Measurements from ENCODE around the gene GATA5.
A peak's percentile ranks its signal among the peaks of the same experiment; 100 is the strongest.
"Not testable (repeated sequence)": the region's sequence is repeated elsewhere in the genome, so short reads cannot be mapped to it uniquely, and the experiment has no call there.

The GATA5 gene

DNA sequence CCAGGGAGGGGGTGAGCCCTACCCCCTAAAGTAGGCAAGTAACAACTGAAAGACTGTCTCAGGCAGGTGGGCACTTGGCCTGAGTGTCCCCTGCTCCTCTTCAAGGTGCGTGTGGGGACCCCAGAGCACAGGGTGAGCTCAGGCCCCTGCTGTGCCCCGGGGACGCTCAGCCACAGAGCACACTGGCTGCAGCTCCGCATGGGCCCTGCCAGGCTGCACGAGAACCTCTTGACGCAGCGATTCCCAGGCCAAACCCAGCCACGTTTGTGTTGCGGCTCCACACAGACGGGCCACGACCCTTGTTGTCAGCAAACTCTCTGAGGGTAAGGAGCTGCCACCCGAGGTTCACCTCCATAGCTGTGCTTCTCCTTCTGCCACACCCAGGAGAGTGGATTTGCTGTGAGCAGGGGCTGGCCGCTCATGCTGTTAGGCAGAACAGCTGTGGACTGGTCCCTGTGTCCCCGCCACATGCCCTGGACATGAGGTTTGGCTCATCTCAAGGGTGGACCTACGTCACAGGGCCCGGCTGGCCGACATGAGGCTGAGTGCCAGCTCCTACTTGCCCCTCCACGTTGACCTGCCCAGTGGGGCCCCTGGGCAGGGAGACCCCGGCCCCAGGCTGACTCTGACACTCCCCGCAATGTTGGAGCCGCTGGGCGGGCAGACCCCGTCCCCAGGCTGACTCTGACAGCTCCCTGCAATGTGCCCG is 29.7 kb upstream of the GATA5 start:
- DNase-seq (ENCODE audit: low spot score): no peak

DNA sequence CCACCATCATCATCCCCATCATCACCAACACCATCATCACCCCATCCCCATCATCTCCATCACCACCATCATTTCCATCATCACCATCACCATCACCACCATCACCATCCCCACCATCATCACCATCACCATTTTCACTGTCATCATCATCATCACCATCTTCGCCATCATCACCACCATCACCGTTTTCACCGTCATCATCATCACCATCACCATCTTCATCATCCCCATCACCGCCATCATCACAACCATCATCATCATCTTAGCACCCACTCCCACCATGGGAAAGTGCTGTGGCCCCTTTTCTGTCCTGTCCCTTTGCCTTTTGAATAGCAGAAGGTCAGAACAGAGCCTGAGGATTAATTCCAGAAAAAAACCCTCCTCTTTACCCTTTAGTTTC is 28.5 kb upstream of the GATA5 start:
- no peak for DNase-seq (ENCODE audit: low spot score)

DNA sequence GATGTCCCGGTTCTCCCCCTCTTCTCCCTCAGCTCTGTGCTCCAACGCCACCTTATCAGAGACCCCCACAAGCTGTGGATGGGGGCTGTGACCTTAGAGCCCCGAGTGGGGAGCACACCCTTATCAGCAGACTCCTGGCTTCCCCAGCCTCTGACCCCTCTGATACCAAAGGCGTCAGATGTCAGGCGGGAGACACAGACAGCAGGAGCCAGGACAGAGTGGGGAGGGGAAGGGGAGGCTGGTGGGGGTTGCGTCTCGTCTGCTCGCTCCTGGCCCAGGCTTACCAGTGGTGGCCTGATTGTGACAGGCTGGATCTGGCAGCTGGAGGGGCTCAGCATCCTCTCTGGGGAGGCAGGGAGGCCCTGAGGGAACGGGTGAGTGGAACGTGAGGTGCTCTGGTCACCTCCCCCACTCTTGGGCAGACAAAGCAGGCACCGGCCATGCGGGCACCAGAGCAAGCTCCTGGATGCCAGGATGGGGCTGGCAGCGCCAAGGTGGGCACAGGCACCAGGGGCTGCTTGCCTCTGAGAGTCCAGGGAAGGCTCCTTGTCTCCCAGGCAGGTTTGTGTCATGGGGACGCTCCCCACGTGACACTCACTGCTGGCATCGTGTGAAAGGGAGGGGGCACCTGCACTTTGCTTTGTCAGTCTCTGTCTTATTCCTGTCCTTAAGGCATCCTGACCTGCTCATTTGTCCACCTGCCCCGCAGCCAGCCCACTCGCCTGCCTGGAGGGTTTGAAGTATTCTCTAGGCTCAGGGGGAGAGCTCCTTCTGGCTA is 27.8 kb upstream of the GATA5 start:
- no peak for DNase-seq (ENCODE audit: low spot score)

DNA sequence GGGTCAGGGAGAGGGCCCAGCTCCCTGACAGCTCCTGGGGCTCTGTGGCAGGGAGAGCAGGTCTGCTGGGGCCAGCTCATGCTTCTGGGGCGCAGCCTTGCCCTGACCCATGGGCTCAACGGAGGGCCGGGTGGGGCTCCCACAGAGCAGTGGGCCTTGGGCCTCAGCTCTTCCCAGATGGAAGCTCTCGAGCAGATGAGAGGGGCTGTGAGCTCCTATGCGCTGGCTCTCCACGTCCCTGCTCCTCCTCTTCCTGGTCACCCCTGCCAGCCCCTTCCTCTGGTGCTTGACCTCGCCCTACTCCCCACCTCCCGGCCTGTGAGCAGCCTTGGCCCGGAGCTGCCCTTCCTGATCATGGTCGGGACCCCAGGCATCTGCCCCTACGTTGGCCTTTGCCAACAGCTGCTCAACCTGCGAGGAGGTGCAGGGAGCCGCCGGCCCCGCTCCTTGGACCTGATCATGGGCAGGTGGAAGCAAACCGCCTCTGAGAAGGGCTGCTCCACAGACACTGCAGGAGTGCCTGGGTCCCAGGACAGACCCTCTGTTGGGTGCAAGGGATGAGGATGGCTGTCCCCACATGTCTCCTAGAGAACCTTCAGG is 26.8 kb upstream of the GATA5 start:
- DNase-seq (ENCODE audit: low spot score): no peak

DNA sequence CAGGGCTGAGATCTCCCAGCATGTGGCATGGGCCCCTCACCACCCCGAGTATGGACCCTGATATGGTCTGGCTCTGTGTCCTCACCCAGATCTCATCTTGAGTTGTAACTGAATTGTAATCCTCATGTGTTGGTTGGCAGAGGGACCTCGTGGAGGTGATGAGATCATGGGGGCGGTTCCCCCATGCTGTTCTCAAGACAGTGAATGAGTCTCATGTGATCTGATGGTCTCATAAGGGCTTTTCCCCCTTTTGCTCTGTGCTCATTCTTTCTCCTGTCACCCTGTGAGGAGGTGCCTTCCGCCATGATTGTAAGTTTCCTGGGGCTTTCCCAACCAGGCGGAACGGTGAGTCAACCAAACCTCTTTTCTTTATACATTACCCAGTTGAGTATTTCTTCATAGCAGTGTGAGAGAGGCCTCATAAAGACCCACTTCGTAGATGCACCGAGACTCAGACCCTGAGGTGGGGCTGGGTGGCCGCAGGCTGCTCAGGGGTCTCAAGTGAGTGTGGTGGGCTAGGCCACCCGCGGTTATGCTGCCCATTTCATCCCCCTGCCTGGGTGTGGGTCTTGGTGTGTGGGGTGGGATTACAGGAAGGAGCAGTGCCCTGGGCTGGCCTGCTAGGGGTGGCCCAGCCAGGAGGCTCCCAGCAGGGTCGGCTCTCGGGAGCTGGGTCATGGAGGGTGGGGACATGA is 26.2 kb upstream of the GATA5 start:
- DNase-seq (ENCODE audit: low spot score): no peak

DNA sequence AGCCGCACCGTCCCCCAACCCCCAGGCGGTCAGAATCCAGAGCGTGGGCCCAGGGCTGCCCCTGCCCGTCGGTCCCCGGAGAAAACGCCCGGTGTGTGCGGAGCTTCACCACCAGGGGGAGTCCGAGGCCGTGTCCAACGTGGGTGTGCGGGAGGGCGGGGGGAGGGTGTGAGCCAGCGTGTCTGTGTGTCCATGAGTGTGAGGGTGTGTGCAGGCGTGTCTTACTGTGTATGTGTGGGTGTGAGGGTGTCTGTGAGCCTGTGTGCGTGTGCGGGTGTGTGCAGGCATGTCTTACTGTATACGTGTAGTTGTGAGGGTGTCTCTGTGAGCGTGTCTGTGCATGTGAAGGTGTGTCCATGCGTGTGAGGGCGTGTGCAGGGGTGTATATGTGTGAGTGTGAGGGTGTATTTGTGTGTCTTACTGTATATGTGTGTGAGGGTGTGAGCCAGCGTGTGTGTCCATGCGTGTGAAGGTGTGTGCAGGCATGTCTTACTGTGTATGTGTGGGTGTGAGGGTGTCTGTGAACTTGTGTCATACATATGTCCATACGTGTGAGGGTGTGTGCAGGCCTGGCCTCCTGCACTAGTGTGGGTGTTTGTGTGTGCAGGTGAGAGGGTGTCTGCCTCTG is 24.6 kb upstream of the GATA5 start:
- peak; percentile 86 for DNase-seq (ENCODE audit: low spot score)

DNA sequence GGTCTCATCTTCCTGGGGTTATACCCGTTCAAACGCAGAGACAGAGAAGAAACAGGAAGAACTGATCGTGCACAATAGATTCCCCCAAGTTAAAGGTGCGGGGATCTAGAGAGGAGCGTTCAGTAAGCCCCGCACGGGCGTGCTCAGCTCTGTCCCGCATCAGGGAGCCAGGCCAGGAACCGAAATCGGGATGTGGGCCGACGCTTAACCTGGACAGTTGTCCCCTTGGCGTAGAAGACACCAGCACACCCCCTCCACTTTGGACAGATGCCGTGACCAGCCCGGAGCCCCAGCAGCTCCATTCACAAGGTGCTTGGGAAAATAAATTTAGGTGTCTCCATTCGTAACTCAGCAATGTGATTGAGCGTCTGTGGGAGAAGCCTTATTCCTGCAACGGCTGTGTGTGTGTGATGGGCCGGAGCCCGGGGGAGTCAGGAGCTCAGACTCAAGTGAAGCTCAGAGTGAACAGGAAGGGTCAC is 24.0 kb upstream of the GATA5 start:
- no peak for DNase-seq (ENCODE audit: low spot score)

DNA sequence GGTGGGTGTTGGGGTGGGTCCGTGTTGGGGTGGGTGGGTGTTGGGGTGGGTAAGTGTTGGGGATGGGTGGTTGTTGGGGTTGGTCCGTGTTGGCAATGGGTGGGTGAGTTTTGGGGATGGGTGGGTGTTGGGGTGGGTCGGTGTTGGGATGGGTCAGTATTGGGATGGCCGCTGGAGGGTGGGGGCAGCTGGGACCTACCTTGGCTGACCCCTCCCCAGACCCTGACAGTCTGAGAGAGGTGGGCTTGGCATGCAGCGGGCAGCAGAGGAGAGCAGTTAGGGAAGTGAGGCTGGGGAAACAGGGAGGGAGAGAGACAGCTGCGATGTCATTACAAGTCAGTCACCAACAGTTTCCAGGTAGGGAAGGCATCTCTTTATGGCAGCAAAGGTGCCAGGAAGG is 23.1 kb upstream of the GATA5 start:
- DNase-seq (ENCODE audit: low spot score): no peak

DNA sequence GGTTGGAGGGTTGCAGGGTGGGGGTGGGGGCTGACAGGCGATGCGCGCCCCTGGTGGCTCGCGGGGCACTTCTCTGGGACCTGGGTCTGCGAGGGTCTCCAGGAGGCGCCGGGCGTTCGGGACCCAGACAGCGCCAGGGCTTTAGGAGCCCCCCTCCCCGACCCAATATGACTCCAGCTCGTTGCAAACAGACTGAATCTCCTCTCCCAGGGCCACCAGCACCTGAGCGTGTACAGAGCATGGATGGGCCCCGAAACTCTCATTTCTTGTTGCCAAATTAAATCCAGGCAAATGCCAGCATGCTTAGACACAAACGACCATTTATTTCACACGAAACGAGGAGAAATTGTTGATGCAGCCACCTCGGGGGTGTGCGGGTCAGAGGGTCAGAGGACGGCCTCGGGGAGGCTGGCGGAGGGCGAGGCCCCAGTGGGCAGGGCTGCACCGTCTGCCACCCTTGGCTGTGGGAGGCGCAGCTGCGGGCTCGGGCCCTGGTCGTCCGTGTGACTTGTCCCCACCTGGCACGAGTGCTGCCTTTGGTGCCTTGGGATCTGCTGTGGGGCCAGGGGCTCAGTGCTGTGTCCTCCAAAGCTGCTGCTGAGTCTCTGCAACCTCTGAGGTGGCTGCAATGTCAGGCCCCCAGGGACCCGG is 20.9 kb upstream of the GATA5 start:
- DNase-seq (ENCODE audit: low spot score): no peak

DNA sequence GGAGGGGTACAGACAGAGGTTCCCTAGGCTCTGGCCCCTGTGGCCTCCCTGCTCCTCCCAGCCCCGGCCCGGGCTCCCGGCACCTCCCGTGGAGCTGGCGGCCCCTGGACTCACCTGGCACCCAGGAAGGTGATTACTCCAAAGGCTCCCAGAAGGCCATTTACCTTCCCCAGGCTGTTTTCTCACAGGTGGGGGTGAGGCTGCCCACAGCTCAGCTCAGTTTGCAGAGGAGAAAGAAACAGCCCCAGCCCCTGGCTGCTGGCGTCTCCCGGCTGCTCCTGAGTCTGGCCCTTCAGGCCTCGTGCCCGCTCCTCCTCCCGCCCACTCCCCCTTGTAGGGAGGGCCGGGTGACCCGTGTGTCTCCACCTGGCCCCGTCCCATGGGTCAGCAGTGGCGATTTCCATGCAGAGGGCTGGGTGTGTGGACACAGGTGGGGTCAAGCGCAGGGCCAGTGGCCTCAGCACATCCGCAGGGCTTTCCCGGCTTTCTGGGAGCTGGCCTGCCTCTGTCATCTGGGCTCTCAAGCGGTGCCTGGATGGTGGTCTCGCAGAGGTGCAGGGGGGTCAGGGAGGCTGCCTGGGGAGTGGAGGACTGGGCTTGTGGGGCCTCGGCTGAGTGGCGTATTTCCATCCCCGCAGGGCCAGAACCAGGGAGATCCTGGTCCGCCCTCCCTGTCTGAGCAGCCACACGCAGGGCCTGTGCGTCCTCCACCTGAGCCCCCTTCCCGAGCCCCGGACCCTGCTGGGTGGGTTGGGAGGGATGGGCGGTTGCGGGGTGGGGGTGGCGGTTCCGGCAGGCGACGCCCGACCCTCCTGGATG is 20.2 kb upstream of the GATA5 start:
- DNase-seq (ENCODE audit: low spot score): no peak

DNA sequence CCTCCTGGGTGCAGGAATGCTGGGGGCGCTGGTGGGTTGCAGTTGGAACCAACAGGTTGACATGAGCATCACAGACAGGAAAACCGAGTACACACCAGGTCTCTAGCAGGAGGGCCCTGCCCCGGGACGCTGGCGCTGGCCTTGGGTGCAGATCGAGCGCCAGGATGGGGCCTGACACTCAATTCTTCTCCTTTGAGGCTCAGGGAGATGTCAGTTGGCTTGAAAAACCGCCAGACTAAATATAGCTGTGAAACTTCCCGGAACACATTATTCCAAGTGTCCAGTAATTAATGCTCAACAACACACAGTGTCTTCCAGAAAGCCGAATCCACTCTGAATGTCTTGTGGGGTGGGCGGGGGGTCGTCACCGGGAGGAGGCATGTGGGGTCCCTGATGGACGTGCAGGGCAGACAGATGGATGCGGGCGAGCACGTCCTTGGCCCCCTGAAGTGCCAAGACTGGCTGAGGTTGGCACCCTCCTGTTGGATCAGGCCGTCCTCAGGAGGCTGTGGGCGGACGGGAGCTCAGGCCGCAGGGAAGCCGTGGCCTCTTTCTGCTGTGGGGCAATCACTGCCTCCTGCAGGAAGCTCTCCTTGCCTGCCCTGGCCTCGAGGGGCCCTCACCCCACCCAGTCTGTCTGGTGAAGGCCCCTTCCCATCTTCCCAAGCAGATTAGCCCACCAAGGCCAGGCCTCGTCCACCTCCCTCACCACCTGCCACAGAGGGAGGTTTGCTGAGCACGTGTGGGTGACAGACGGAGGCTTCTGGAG is 19.4 kb upstream of the GATA5 start:
- DNase-seq (ENCODE audit: low spot score): no peak

DNA sequence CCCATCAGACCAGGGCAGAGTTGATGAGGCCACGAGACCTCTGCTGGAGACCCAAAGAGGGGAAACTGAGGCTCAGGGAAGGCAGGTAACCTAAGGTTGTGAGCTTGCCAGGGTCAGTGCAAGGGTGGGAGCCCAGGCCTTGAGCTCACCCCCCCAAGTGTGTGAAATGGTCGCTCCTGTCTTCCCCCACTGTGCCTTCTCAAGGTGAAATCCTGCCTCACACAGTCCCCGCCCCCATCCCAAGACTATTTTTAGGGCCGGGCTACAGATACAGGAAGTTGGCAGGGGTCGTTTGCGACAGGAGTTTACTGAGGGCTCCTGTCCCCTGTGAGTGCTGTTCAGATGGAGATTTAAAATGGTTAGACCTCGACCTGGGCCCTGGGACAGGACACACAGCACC is 18.7 kb upstream of the GATA5 start:
- DNase-seq (ENCODE audit: low spot score): no peak

DNA sequence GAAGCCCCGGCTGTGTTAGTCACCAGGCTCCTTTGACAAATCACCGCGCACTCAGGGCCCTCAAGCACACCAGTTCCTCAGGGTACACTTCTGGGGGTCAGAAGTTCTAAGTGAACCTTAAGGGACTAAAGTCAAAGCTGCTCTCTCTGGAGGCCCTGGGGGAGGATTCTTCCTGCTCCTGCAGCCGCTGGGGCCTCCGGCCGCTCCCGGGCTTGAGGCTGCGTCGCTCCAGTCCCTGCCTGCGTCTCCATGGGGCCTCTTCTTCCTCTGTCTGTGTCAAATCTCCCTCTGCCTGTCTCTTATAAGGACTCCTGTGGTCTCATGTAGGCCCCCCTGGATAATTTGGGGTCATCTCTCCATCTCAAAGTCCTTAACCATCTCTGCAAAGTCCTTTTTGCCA is 18.1 kb upstream of the GATA5 start:
- no peak for DNase-seq (ENCODE audit: low spot score)

DNA sequence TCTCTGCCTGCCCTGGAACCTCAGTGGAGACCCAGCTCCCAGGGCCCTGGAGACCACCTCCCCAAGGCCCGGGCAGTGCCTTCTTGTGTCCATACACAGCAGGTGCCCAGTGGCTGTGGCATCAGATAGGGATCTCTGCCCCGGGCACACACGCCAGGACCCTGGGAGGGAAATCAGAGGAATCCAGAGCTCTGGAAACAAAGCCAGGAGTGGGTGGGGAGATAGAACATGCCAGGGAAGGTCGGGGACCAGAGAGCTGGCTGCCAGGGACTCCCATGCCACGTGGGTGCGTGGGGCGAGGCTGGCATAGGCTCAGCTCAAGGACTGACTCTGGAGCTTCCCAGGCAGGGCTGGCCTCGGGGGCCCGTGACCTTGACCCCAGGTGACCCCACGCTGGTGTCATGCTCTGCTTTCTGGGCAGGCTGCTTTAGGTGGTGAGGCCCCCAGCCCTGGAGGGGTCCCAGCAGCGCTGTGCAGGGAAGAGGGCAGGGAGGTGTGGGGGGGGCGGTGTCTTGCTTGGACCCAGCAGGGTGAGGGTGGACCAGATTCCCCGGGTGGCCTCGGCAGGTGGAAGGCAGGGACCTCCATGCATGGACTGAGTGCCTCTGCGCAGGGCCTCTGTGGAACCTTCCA is 17.6 kb upstream of the GATA5 start:
- DNase-seq (ENCODE audit: low spot score): no peak

DNA sequence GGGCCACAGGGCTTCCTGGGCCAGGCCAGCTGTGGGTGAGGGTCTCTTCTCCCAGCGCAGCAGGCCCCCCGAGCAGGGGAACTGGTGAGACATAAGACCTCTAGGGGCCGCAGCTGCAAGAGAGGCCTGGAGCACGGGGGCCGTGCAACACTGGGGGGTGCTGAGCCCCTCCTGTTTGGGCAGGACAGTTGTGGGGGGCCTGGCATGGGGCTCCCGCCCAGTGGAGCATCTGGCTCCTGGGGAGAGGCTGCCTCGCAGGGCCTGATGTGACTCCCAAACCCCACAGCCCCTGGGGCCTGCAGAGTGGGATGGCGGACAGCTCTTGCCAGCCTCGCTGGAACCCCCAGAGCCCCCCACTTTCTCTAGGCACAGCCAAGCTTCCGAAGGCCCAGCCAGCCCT is 16.9 kb upstream of the GATA5 start:
- no peak for DNase-seq (ENCODE audit: low spot score)

DNA sequence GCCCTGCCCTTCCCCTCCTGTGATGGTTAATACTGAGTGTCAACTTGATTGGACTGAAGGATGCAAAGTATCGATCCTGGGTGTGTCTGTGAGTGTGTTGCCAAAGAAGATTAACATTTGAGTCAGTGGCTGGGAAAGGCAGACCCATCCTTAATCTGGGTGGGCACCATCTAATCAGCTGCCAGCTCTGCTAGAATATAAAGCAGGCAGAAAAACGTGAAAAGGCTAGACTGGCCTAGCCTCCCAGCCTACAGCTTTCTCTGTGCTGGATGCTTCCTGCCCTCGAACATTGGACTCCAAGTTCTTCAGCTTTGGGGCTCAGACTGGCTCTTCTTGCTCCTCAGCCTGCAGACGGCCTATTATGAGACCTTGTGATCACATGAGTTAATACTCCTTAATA is 15.0 kb upstream of the GATA5 start:
- not testable (repeated sequence) for DNase-seq (ENCODE audit: low spot score)

DNA sequence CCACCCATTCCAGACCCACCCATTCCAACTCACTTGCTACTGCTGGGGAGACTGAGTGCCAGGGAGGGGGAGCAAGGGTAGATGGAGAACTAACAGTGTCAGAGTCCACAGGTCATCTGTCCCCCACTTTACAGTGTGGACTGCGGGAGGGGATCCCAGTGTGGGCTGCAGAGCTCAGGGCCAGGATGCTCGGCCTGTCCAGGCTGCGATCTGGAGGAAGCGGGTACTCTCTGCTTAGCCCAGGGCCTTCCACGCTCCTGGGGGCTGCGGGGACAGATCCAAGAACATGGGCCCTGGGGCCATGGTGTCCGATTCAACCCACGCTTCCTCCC is 14.1 kb upstream of the GATA5 start:
- DNase-seq (ENCODE audit: low spot score): no peak

DNA sequence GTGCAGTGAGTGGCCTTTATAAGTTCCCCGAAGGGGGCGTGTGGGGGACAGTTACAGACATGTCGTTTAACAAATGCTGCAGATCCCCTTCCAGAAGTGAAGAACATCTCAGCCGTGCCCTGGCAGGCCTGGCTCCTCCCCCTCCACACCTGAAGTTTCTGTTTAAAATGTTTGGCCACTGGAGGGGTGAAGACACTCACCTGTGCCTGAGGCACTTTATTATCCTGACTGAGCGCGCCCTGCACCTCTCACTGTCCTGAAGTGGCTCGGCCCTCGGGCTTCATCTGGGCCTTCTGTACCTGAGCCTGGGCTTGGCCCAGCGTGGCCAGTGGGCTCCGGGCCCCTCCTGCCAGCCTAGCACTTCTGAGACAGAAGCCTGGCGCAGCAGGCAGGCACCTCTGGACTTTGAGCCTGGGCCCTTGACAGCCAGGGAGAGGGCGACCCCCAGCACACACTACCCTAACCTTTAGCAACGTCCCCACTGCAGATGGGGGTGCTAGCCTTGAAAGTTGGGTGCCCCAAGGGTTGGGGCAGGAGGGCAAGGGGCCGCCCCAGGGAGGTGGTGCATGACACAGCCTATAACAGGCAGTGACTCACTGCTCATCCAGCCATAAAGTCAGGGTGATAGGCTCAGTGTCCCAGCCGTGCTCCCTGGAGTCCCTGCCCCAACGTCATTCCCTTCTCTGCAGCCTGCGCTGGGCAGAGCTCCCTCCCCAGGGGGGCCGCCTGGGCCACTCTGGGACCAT is 13.6 kb upstream of the GATA5 start:
- peak; percentile 60 for DNase-seq (ENCODE audit: low spot score)

DNA sequence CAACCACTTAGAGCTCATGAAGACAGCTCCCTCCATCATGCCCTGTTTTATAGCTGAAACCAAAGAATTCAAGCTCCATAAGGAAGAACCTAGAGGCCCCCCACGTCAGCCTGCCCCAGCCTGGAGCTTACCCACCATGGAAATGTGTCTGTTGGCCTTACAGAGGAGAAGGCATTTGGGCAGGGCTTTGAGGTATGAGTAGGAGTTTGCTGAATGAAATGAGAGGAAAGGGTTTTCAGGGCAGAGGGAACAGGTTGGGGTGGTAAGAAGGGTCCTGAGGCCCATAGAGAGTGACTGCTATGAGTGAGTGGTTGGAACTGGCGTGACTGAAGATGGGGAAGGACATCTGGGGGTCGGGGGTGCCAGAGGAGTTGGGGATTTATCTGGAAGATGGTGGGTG is 12.7 kb upstream of the GATA5 start:
- DNase-seq (ENCODE audit: low spot score): no peak
